HepG2 (cell line): Measurements from ENCODE around the gene ETF1. TPM values are rescaled to one million over a fixed set of nuclear protein-coding genes. Genes with fewer than 3 reads are reported as not detected.

ENCODE experiments used
- AKAP8 ChIP-seq: sonication (generic); formaldehyde crosslinking; IDR thresholded peaks from 2 replicates; pipeline ENCODE4 v1.5.1; 2020; ENCODE audit warnings: mild to moderate bottlenecking, missing genetic modification reagents
- GLI4 ChIP-seq: sonication (generic); formaldehyde crosslinking; IDR thresholded peaks from 2 replicates; pipeline ENCODE4 v1.5.1; 2020; ENCODE audit warnings: missing genetic modification reagents, mild to moderate bottlenecking, moderate library complexity, borderline replicate concordance
- MED13 ChIP-seq: sonication (generic); formaldehyde crosslinking; IDR thresholded peaks from 2 replicates; pipeline ENCODE4 v1.5.0; 2020; ENCODE audit warnings: missing genetic modification reagents
- MTA3 ChIP-seq: sonication (generic); formaldehyde crosslinking; IDR thresholded peaks from 2 replicates; pipeline ENCODE4 v1.4.0; 2020; ENCODE audit warnings: missing genetic modification reagents
- MTF1 ChIP-seq: sonication (generic); formaldehyde crosslinking; IDR thresholded peaks from 2 replicates; pipeline ENCODE4 v1.5.0; 2020; ENCODE audit warnings: missing genetic modification reagents
- RELA ChIP-seq: sonication (generic); formaldehyde crosslinking; IDR thresholded peaks from 2 replicates; pipeline ENCODE4 v1.4.0; 2020; ENCODE audit warnings: missing genetic modification reagents
- RORA ChIP-seq: sonication (generic); formaldehyde crosslinking; IDR thresholded peaks from 2 replicates; pipeline ENCODE4 v1.5.0; 2020; ENCODE audit warnings: mild to moderate bottlenecking, missing genetic modification reagents, moderate library complexity
- RXRA ChIP-seq: sonication (generic); formaldehyde crosslinking; IDR thresholded peaks from 2 replicates; pipeline ENCODE4 v1.5.1; 2020; ENCODE audit warnings: missing genetic modification reagents
- SP2 ChIP-seq: sonication (generic); formaldehyde crosslinking; IDR thresholded peaks from 2 replicates; pipeline ENCODE4 v1.5.1; 2020; ENCODE audit warnings: mild to moderate bottlenecking, missing genetic modification reagents
- ZNF20 ChIP-seq: sonication (generic); formaldehyde crosslinking; IDR thresholded peaks from 2 replicates; pipeline ENCODE4 v1.4.0; 2020; ENCODE audit warnings: mild to moderate bottlenecking, moderate library complexity, missing genetic modification reagents
- ZNF552 ChIP-seq: sonication (generic); formaldehyde crosslinking; IDR thresholded peaks from 2 replicates; pipeline ENCODE4 v1.9.0; 2022; ENCODE audit warnings: missing genetic modification reagents, mild to moderate bottlenecking, borderline replicate concordance
- polyA plus RNA-seq, 8 experiments: library from polyadenylated mRNA; depleted of rRNA in 3 of 8; stranded (reverse) in 7 of 8; unstranded in 1 of 8; fragments of >200 nt; fragmentation: Illumina TruSeq in 4 of 8; extraction: Trizol in 4 of 8; gene quantifications; 2 replicates each; pipeline versions ENCODE4 v1.2.1 to v1.2.3, GENCODE V29; 2011 to 2016; ENCODE audit warnings: low read depth in 4 of 8, missing spikeins in 1 of 8, mixed read lengths in 1 of 8; ENCODE audit not compliant: insufficient read depth in 1 of 8
- total RNA-seq, 5 experiments: library from RNA; depleted of rRNA; stranded (reverse); fragments of >200 nt; fragmentation: Illumina TruSeq; extraction: Trizol; gene quantifications; 2 replicates each; pipeline ENCODE4 v1.2.3, GENCODE V29; 2016; ENCODE audit warnings: low read depth in 1 of 5
- TF ChIP-seq, protein P1 (sequence below): sonication (generic); formaldehyde crosslinking; conservative IDR thresholded peaks from 2 replicates; pipeline ENCODE4 v1.4.0; 2020; ENCODE audit warnings: missing genetic modification reagents
- TF ChIP-seq, protein P2 (sequence below): sonication (generic); formaldehyde crosslinking; IDR thresholded peaks from 2 replicates; pipeline ENCODE4 v1.4.0; 2020; ENCODE audit warnings: missing genetic modification reagents
- TF ChIP-seq, protein P3 (sequence below): sonication (generic); formaldehyde crosslinking; IDR thresholded peaks from 2 replicates; pipeline ENCODE4 v1.8.1; 2023; ENCODE audit warnings: mild to moderate bottlenecking, moderate library complexity, missing genetic modification reagents
- TF ChIP-seq, protein P4 (sequence below): sonication (generic); formaldehyde crosslinking; IDR thresholded peaks from 2 replicates; pipeline ENCODE4 v1.5.0; 2020; ENCODE audit warnings: missing genetic modification reagents
- TF ChIP-seq, protein P5 (sequence below): sonication (generic); formaldehyde crosslinking; IDR thresholded peaks from 2 replicates; pipeline ENCODE4 v1.4.0; 2020; ENCODE audit warnings: mild to moderate bottlenecking, missing genetic modification reagents
- TF ChIP-seq, protein P6 (sequence below): sonication (generic); formaldehyde crosslinking; IDR thresholded peaks from 2 replicates; pipeline ENCODE4 v1.5.0; 2020; ENCODE audit warnings: missing genetic modification reagents

The ETF1 gene
- total and polyA plus RNA-seq, 2 of the 13 experiments (the other 11 are each of a cell fraction or from before 2014, with no cell fraction given), result 52.1 to 184 TPM

DNA sequence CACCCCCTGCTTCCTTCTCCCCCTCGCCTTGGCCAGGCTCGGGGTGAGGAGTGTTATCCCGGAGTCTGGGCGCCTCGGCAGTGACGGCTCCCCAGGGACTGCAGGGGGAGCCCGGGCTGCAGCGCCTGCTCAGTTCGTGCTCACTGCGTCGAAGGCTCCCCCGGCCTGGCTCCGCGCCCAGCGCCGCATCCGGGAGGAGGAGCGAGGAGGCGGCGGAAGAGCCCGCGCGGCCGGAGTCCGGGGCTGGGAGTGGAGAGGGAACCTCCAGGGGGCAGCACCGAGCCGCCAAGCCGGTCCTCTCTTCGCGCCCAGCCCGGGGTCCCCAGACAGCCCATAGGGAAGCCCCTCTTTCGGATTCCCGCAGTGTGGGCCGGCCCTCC lies 79.0 kb downstream of the ETF1 start (continued):
- TF ChIP-seq, protein P1, sequence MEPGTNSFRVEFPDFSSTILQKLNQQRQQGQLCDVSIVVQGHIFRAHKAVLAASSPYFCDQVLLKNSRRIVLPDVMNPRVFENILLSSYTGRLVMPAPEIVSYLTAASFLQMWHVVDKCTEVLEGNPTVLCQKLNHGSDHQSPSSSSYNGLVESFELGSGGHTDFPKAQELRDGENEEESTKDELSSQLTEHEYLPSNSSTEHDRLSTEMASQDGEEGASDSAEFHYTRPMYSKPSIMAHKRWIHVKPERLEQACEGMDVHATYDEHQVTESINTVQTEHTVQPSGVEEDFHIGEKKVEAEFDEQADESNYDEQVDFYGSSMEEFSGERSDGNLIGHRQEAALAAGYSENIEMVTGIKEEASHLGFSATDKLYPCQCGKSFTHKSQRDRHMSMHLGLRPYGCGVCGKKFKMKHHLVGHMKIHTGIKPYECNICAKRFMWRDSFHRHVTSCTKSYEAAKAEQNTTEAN, result no peak
- TF ChIP-seq, protein P2, sequence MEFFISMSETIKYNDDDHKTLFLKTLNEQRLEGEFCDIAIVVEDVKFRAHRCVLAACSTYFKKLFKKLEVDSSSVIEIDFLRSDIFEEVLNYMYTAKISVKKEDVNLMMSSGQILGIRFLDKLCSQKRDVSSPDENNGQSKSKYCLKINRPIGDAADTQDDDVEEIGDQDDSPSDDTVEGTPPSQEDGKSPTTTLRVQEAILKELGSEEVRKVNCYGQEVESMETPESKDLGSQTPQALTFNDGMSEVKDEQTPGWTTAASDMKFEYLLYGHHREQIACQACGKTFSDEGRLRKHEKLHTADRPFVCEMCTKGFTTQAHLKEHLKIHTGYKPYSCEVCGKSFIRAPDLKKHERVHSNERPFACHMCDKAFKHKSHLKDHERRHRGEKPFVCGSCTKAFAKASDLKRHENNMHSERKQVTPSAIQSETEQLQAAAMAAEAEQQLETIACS, result no peak
- TF ChIP-seq ZNF20, result no peak
- no peak for TF ChIP-seq MTA3 (CRISPR knock-in tag)
- no peak for TF ChIP-seq AKAP8 (CRISPR knock-in tag)
- no peak for TF ChIP-seq MTF1 (CRISPR knock-in tag)
- TF ChIP-seq MED13 (CRISPR knock-in tag), result no peak; the same call in 1 of the 2 replicates
- TF ChIP-seq SP2 (CRISPR knock-in tag), result no peak
- no peak for TF ChIP-seq RXRA (CRISPR knock-in tag)
- no peak for TF ChIP-seq RORA (CRISPR knock-in tag)
- TF ChIP-seq, protein P3, sequence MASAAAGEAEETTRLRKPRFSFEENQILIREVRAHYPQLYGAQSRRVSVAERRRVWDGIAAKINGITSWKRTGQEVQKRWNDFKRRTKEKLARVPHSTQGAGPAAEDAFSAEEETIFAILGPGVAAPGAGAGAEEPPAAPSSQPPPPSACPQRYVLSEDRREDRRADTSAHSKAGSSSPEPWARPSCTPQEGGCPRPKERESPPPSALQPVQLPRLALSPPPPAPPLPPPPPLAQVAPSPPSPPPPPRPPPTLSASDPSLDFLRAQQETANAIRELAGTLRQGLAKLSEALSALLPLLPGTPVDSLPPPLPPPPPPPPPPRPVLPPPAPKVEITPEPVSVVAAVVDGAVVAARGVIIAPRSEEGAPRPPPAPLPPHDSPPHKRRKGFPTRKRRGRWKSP (CRISPR knock-in tag), result 0 out of 2 replicates have a peak, but pooled peaks have one; percentile 10
- TF ChIP-seq, protein P4, sequence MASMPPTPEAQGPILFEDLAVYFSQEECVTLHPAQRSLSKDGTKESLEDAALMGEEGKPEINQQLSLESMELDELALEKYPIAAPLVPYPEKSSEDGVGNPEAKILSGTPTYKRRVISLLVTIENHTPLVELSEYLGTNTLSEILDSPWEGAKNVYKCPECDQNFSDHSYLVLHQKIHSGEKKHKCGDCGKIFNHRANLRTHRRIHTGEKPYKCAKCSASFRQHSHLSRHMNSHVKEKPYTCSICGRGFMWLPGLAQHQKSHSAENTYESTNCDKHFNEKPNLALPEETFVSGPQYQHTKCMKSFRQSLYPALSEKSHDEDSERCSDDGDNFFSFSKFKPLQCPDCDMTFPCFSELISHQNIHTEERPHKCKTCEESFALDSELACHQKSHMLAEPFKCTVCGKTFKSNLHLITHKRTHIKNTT, result no peak
- TF ChIP-seq RELA (CRISPR knock-in tag), result no peak
- TF ChIP-seq, protein P5, sequence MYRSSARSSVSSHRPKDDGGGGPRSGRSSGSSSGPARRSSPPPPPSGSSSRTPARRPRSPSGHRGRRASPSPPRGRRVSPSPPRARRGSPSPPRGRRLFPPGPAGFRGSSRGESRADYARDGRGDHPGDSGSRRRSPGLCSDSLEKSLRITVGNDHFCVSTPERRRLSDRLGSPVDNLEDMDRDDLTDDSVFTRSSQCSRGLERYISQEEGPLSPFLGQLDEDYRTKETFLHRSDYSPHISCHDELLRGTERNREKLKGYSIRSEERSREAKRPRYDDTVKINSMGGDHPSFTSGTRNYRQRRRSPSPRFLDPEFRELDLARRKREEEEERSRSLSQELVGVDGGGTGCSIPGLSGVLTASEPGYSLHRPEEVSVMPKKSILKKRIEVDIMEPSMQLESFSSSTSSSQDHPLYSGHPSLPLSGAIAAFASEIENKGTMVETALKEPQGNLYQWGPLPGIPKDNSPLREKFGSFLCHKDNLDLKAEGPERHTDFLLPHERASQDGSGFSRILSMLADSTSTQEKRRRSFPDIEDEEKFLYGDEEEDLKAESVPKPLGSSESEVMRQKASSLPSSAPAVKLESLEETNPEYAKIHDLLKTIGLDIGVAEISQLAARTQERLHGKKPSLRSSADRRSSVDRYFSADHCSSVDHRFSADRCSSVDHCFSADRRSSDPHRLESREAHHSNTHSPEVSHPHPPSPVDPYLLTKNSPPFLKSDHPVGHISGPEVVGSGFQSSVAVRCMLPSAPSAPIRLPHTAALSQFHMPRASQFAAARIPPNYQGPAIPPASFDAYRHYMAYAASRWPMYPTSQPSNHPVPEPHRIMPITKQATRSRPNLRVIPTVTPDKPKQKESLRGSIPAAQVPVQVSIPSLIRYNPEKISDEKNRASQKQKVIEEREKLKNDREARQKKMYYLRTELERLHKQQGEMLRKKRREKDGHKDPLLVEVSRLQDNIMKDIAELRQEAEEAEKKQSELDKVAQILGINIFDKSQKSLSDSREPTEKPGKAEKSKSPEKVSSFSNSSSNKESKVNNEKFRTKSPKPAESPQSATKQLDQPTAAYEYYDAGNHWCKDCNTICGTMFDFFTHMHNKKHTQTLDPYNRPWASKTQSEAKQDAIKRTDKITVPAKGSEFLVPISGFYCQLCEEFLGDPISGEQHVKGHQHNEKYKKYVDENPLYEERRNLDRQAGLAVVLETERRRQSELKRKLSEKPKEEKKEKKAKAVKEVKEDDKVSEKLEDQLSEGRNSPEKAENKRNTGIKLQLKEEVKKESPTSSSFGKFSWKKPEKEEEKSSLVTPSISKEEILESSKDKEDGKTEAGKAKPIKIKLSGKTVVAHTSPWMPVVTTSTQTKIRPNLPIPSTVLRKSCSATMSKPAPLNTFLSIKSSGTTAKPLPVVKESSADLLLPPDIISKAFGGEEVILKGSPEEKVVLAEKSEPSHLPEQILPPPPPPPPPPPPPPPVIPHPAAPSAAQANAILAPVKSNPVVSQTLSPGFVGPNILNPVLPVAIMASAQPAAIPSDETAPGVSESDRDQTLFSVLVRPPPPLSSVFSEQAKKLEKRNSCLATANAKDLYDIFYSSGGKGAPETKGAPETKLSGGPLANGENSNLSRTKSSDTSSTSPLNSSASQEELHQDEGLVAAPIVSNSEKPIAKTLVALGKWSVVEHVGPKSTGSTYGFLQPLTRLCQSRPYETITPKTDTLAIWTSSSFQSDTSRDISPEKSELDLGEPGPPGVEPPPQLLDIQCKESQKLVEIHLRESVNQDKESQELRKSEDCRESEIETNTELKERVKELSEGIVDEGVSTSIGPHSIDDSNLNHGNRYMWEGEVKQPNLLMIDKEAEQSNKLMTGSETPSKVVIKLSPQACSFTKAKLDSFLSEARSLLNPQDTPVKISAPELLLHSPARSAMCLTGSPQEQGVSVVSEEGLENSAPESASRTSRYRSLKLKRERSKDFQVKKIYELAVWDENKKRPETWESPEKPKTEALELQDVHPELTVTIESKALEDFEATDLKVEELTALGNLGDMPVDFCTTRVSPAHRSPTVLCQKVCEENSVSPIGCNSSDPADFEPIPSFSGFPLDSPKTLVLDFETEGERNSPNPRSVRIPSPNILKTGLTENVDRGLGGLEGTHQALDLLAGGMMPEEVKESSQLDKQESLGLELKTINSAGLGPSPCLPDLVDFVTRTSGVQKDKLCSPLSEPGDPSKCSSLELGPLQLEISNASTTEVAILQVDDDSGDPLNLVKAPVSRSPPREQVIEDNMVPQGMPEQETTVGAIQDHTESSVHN (CRISPR knock-in tag), result no peak
- TF ChIP-seq, protein P6, sequence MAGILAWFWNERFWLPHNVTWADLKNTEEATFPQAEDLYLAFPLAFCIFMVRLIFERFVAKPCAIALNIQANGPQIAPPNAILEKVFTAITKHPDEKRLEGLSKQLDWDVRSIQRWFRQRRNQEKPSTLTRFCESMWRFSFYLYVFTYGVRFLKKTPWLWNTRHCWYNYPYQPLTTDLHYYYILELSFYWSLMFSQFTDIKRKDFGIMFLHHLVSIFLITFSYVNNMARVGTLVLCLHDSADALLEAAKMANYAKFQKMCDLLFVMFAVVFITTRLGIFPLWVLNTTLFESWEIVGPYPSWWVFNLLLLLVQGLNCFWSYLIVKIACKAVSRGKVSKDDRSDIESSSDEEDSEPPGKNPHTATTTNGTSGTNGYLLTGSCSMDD, result no peak
- no peak; the same call in 1 of the 2 replicates for TF ChIP-seq GLI4 (CRISPR knock-in tag)
- no peak for TF ChIP-seq ZNF552 (CRISPR knock-in tag)
